Astrocyte of the spinal cord (primary cell): Measurements from ENCODE around the gene FAM200B.

Source experiments
- DNase-seq: peaks from one replicate; pipeline ENCODE4 v3.0.0; 2011; ENCODE audit warnings: low read depth, low spot score
- H3K4me3 ChIP-seq: 2 replicates; pipeline ENCODE4 v1.5.1; 2011; ENCODE audit warnings: low read depth, mild to moderate bottlenecking, low read length, moderate library complexity
- CTCF ChIP-seq: IDR thresholded peaks from 2 replicates; pipeline ENCODE4 v1.5.1; 2012; ENCODE audit warnings: low read depth, mild to moderate bottlenecking, low read length, inconsistent platforms
- in situ Hi-C: cut with HindIII; loops from 2 replicates; pipeline ENCODE4 v1.10.0; 2017; ENCODE audit warnings: low sequenced_read_pairs

Gene FAM200B

GRCh38 chr4:15667006-15667405 is 14.6 kb upstream of the FAM200B start:
- no peak overlapping the region for H3K4me3 ChIP-seq
- no peak for DNase-seq
- in situ Hi-C loops: no loop called here
- TF ChIP-seq CTCF: no peak

- no peak overlapping the region for H3K4me3 ChIP-seq
- in situ Hi-C loops: no loop called here
- TF ChIP-seq CTCF: no peak
- DNase-seq: no peak
These were observed 12.8 kb upstream of the FAM200B start for GRCh38 chr4:15668566-15669435.

- no peak for TF ChIP-seq CTCF
- in situ Hi-C loops: no loop called here
- H3K4me3 ChIP-seq: no peak overlapping the region
- no peak for DNase-seq
These were observed 11.1 kb upstream of the FAM200B start for GRCh38 chr4:15670576-15670975.

- no peak overlapping the region for H3K4me3 ChIP-seq
- in situ Hi-C loops: no loop called here
- no peak for TF ChIP-seq CTCF
- no peak for DNase-seq
These were observed 9.5 kb upstream of the FAM200B start for GRCh38 chr4:15672101-15672500.

- in situ Hi-C loops: no loop called here
- DNase-seq: no peak
- TF ChIP-seq CTCF: no peak
- H3K4me3 ChIP-seq: no peak overlapping the region
These were observed 8.3 kb upstream of the FAM200B start for GRCh38 chr4:15673337-15673736.

GRCh38 chr4:15674046-15674445 is 7.6 kb upstream of the FAM200B start:
- no peak for TF ChIP-seq CTCF
- no peak overlapping the region for H3K4me3 ChIP-seq
- in situ Hi-C loops: no loop called here
- no peak for DNase-seq
